Spleen (tissue), 11 donors: ENCODE data around the gene IL18RAP. TPM values are rescaled to one million over a fixed set of nuclear protein-coding genes. Genes with fewer than 3 reads are reported as not detected.

Experiments used
- DNase-seq: peaks from one replicate; pipeline ENCODE4 v3.0.0-alpha.2; 2020
- H3K27ac ChIP-seq, 8 donors: fragments of 200-600 bp; sonication (generic) in 7 of 8; 1 replicate in 4 of 8; 2 replicates in 4 of 8; pipeline versions ENCODE4 v1.5.0 to v1.8.0; 2016 to 2021; ENCODE audit warnings: inconsistent platforms in 4 of 8, mild to moderate bottlenecking in 4 of 8, moderate library complexity in 1 of 8
- H3K27me3 ChIP-seq, 7 donors: fragments of 200-600 bp; sonication (generic) in 6 of 7; replicated peaks in 1 of 7; 1 replicate in 4 of 7; 2 replicates in 3 of 7; pipeline versions ENCODE4 v1.5.0 to v1.8.0; 2016 to 2021; ENCODE audit warnings: inconsistent platforms in 3 of 7, mild to moderate bottlenecking in 1 of 7
- H3K36me3 ChIP-seq, 6 donors: fragments of 200-600 bp; sonication (generic) in 5 of 6; 1 replicate in 4 of 6; 2 replicates in 2 of 6; pipeline versions ENCODE4 v1.5.0 to v1.8.0; 2016 to 2021; ENCODE audit warnings: inconsistent platforms in 2 of 6
- H3K4me1 ChIP-seq, 6 donors: fragments of 200-600 bp; sonication (generic) in 5 of 6; 1 replicate in 3 of 6; 2 replicates in 3 of 6; pipeline versions ENCODE4 v1.5.0 to v1.8.0; 2016 to 2021; ENCODE audit warnings: inconsistent platforms in 3 of 6
- H3K4me3 ChIP-seq, 8 donors: fragments of 200-600 bp; sonication (generic) in 7 of 8; 1 replicate in 4 of 8; 2 replicates in 4 of 8; pipeline versions ENCODE4 v1.5.0 to v1.8.0; 2016 to 2021; ENCODE audit warnings: inconsistent platforms in 4 of 8, mild to moderate bottlenecking in 4 of 8, moderate library complexity in 2 of 8
- H3K9me3 ChIP-seq, 8 donors: fragments of 200-600 bp; sonication (generic) in 7 of 8; 1 replicate in 4 of 8; 2 replicates in 4 of 8; pipeline versions ENCODE4 v1.5.0 to v1.8.0; 2016 to 2021; ENCODE audit warnings: inconsistent platforms in 4 of 8
- CTCF ChIP-seq, 11 experiments: fragments of 200-600 bp in 7 of 11; fragments of 450-650 bp in 4 of 11; sonication (generic) in 4 of 11; IDR thresholded peaks in 8 of 11; conservative IDR thresholded peaks in 3 of 11; 1 replicate in 7 of 11; 2 replicates in 4 of 11; pipeline versions ENCODE4 v1.4.0 to v1.8.0; 2016 to 2021; ENCODE audit warnings: antibody characterized with exemption in 11 of 11, inconsistent platforms in 4 of 11, mild to moderate bottlenecking in 1 of 11
- POLR2A ChIP-seq, 3 donors: fragments of 450-650 bp; IDR thresholded peaks; one replicate each; pipeline ENCODE4 v1.5.1; 2017; ENCODE audit warnings: antibody characterized with exemption in 3 of 3, mild to moderate bottlenecking in 1 of 3
- POLR2AphosphoS5 ChIP-seq, 3 donors: sonication (generic); formaldehyde crosslinking; IDR thresholded peaks; one replicate each; pipeline ENCODE4 v1.5.1; 2017; ENCODE audit warnings: antibody characterized with exemption in 3 of 3
- WGBS, 5 donors: extraction: QIAGEN DNeasy Blood & Tissue Kit in 3 of 5; methylation state at CpG; one replicate each; pipeline versions ENCODE4 v1.1.5 to v1.1.7; 2013 to 2018; 5-methylcytosine and 5-hydroxymethylcytosine counted together
- intact Hi-C: fragments of 100-400 bp; cut with DNase I; formaldehyde crosslinking; loops from one replicate; pipeline ENCODE4 v1.15.0; 2023; ENCODE audit warnings: low total_unique reads
- polyA plus RNA-seq, 3 donors: library from polyadenylated mRNA; stranded (reverse); fragments of 200-250 nt; gene quantifications; one replicate each; pipeline ENCODE4 v1.2.1, GENCODE V29; 2013
- total RNA-seq, 7 donors: library from RNA; depleted of rRNA in 3 of 7; stranded (reverse); fragments of >200 nt in 3 of 7; fragmentation: NEBNext Ultra II Directional in 4 of 7; extraction: Animal tissue kit (Norgen Biotek cat#: 25700) in 4 of 7; gene quantifications; one replicate each; pipeline versions ENCODE4 v1.1.0 to v1.2.1, GENCODE V29; 2016 to 2021
- donor health status: healthy with polysubstance abuse.
- donor health status: DM: no; HTN: no; CAD: no; lungs with moderate emphysema.
- donor health status: DM: no; HTN: no; CAD: no.
- donor health status: Bipolar disorder and iron deficiency.
- donor health status: healthy.
- donor health status: DM: no; HTN: no; CAD: no.
- donor health status: DM: yes; HTN: yes; CAD: no.

IL18RAP gene
- total and polyA plus RNA-seq, 10 donors: 1.5 to 145 (median 31.8) TPM

DNA sequence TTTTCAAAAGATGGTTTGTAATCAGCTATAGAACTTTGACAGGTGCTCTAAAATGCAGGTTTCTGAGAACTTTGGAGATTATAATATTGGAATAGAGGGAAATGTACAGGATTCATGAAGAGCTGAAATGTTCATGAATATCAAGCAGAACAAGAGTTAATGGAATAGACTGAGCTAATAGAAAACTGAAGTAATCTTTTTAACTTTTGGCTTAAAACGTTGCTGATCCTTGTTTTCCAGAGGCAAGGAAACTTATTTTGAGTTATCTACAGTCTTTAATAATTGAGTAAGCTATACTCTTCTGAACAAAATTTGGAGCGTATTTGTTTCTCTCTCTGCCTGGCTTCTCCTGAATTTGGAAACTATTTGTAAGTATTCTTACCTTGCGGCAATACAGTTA is 10.8 kb upstream of the IL18RAP start:
- no peak for DNase-seq
- TF ChIP-seq POLR2A (IDR thresholded peaks at IDR 0.05): no peak
- TF ChIP-seq POLR2AphosphoS5 (IDR thresholded peaks at IDR 0.05): no peak
- 88 to 93% (median 91%) methylated on average over 3 of the region's 3 CpGs for WGBS, 5 donors
- H3K4me1 ChIP-seq: peaks cover 0 to 9% (median under 1%) of the 10 kb centered on the region in 6 donors
- no peak overlapping the region for H3K4me3 ChIP-seq
- intact Hi-C loops: no loop called here
- H3K27me3 ChIP-seq: no peaks in the 10 kb centered on the region
- no peak overlapping the region for H3K27ac ChIP-seq
- H3K9me3 ChIP-seq: peaks cover 0 to 18% (median 10%) of the 10 kb centered on the region in 8 donors
- no peaks in the 10 kb centered on the region for H3K36me3 ChIP-seq

GRCh38 chr2:102417946-102418345 is 5.0 kb upstream of the IL18RAP start:
- Histone ChIP-seq H3K27me3 (no peaks in the 10 kb centered on the region), H3K27ac (peak overlapping the region in 7 of 8 donors; percentile 66 to 90 (median 86)), H3K4me1 (peaks cover 0 to 64% (median 21%) of the 10 kb centered on the region in 6 donors), H3K36me3 (no peaks in the 10 kb centered on the region), H3K4me3 (peak overlapping the region in 1 of 8 donors; percentile 55), H3K9me3 (peaks cover 0 to under 1% (median 0%) of the 10 kb centered on the region in 8 donors)
- intact Hi-C loops: no loop called here
- 57 to 69% (median 62%) methylated on average over 1 of the region's 1 CpG for WGBS, 5 donors
- no peak for DNase-seq
- TF ChIP-seq POLR2A (IDR thresholded peaks at IDR 0.05): no peak
- TF ChIP-seq CTCF (IDR thresholded peaks at IDR 0.05 in 8 of 11, conservative IDR thresholded peaks at IDR 0.05 in 3 of 11): no peak
- TF ChIP-seq POLR2AphosphoS5 (IDR thresholded peaks at IDR 0.05): no peak

GRCh38 chr2:102418421-102418961 is 4.5 kb upstream of the IL18RAP start:
- no peak for DNase-seq
- Histone ChIP-seq H3K4me3 (peak overlapping the region in 3 of 8 donors; percentile 13 to 55 (median 13)), H3K9me3 (no peaks in the 10 kb centered on the region), H3K27me3 (no peaks in the 10 kb centered on the region), H3K27ac (peak overlapping the region in 7 of 8 donors; percentile 66 to 90 (median 86)), H3K36me3 (no peaks in the 10 kb centered on the region), H3K4me1 (peaks cover 0 to 67% (median 22%) of the 10 kb centered on the region in 6 donors)
- 11 to 17% (median 16%) methylated on average over 2 of the region's 2 CpGs for WGBS, 5 donors
- intact Hi-C loops: no loop called here
- TF ChIP-seq POLR2AphosphoS5 (IDR thresholded peaks at IDR 0.05) (no peak), POLR2A (IDR thresholded peaks at IDR 0.05) (no peak), CTCF (IDR thresholded peaks at IDR 0.05 in 8 of 11, conservative IDR thresholded peaks at IDR 0.05 in 3 of 11) (no peak)

- 80 to 93% (median 87%) methylated on average over 4 of the region's 4 CpGs for whole genome bisulfite sequencing, 5 donors
- peak overlapping the region in 2 of 8 donors; percentile 13 to 55 for H3K4me3 ChIP-seq
- no peaks in the 10 kb centered on the region for H3K36me3 ChIP-seq
- H3K4me1 ChIP-seq: peaks cover 0 to 81% (median 26%) of the 10 kb centered on the region in 6 donors
- H3K9me3 ChIP-seq: no peaks in the 10 kb centered on the region
- no peak for TF ChIP-seq POLR2A (IDR thresholded peaks at IDR 0.05)
- no peak for TF ChIP-seq POLR2AphosphoS5 (IDR thresholded peaks at IDR 0.05)
- peak overlapping the region in 6 of 8 donors; percentile 66 to 90 (median 88) for H3K27ac ChIP-seq
- intact Hi-C loops: no loop called here
- no peak for DNase-seq
- no peaks in the 10 kb centered on the region for H3K27me3 ChIP-seq
Measured at GRCh38 chr2:102420290-102420689, 2.7 kb upstream of the IL18RAP start.

DNA sequence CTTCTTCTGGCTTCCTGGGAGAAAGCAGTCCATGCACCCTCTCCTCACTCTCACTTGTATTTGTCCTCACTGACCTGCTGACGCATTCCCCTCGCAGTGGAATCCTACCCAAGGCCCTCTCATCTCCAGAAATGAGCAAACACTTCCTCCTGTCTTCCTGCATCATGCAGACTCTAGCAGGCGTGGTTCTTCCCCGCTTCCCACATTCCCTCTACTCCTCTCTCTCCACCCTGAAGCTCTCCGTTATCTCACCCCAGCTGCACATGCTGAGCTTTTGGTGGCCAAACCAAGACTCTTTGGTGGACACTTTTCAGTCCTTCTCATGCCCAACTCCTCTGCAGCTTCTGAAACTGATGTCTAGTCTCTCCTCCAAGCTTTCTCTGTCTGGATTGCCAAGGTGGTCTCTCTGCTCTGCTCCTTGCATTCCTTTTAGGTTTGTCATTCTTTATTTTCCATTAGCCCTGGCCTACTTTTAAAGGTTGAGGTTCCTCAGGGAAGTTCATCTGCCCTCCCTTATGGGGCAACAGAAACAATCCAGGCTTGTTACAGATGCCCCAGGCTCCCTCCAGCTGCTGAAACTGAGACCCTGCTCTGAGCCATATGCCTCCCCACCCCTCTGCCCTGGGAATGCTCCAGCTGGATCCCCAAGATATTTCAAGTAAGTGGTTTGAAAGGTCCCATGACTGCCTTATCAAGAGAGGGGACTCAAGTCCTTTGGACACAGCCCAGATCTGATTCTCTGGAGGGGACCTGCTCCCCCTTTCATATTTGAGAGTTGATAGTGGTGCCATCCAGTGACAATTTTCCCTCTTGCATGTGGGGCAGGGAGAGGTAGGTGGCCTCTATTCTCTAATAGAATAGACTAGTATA is 835 bp upstream of the IL18RAP start:
- Histone ChIP-seq H3K27ac (peak overlapping the region in 7 of 8 donors; percentile 51 to 90 (median 81)), H3K4me1 (peaks cover 0 to 81% (median 33%) of the 10 kb centered on the region in 6 donors), H3K27me3 (no peaks in the 10 kb centered on the region)

More for the DNA sequence above, 835 bp upstream of the IL18RAP start:
- Histone ChIP-seq H3K9me3 (no peaks in the 10 kb centered on the region), H3K36me3 (no peaks in the 10 kb centered on the region), H3K4me3 (peak overlapping the region in 3 of 8 donors; percentile 1 to 55 (median 18))
- no peak for DNase-seq
- WGBS, 5 donors: 43 to 71% (median 55%) methylated on average over 5 of the region's 5 CpGs
- intact Hi-C loops: no loop called here
- no peak for TF ChIP-seq POLR2AphosphoS5 (IDR thresholded peaks at IDR 0.05)
- TF ChIP-seq POLR2A (IDR thresholded peaks at IDR 0.05): no peak
- TF ChIP-seq CTCF (IDR thresholded peaks at IDR 0.05 in 8 of 11, conservative IDR thresholded peaks at IDR 0.05 in 3 of 11): no peak
